Keratinocyte (primary cell): ENCODE data around the gene GRAMD2B.

Experiments
- CTCF ChIP-seq, 3 experiments: IDR thresholded peaks in 1 of 3; conservative IDR thresholded peaks in 1 of 3; optimal IDR thresholded peaks in 1 of 3; 2 replicates in 2 of 3; 3 replicates in 1 of 3; pipeline versions ENCODE3 to v1.5.1; 2011; ENCODE audit warnings: low read length in 3 of 3, mild to moderate bottlenecking in 3 of 3, moderate library complexity in 2 of 3, control low read depth in 1 of 3, inconsistent platforms in 1 of 3; ENCODE audit not compliant: insufficient read depth in 2 of 3; ENCODE audit errors: extremely low read depth in 1 of 3
- EZH2 ChIP-seq: IDR thresholded peaks from one replicate; pipeline ENCODE4 v1.6.1; 2012; ENCODE audit warnings: inconsistent platforms, mild to moderate bottlenecking, low read length, moderate library complexity

- TF ChIP-seq CTCF (optimal IDR thresholded peaks at IDR 0.05 in 1 of 3, IDR thresholded peaks at IDR 0.05 in 1 of 3, conservative IDR thresholded peaks at IDR 0.05 in 1 of 3; ENCODE audit: extremely low read depth in 1 of 3, insufficient read depth in 2 of 3, low read length in 3 of 3) (no peak), EZH2 (no peak)
Measured at GRCh38 chr5:126501448-126501847, 78.2 kb downstream of the GRAMD2B start.
